ENCODE data around the gene IGFL4. TPM values are rescaled to one million over a fixed set of nuclear protein-coding genes. Genes with fewer than 3 reads are reported as not detected.

Gene IGFL4
- total RNA-seq, 1 donor, result 0.10 TPM

GRCh38 chr19:46069806-46070341 is 29.1 kb upstream of the IGFL4 start:
- H3K27me3 ChIP-seq (ENCODE audit: insufficient read depth, low read length), result peaks cover 81% of the 10 kb centered on the region
- no peaks in the 10 kb centered on the region for H3K9me3 ChIP-seq (ENCODE audit: low read depth, low read length)
- no peak overlapping the region for H3K4me3 ChIP-seq (ENCODE audit: low read length)
- H3K4me1 ChIP-seq (ENCODE audit: insufficient read depth, low read length), result peaks cover 8% of the 10 kb centered on the region

- Histone ChIP-seq H3K9me3 (ENCODE audit: low read depth, low read length) (no peaks in the 10 kb centered on the region), H3K27me3 (ENCODE audit: insufficient read depth, low read length) (peaks cover 70% of the 10 kb centered on the region), H3K4me1 (ENCODE audit: insufficient read depth, low read length) (peaks cover 8% of the 10 kb centered on the region), H3K4me3 (ENCODE audit: low read length) (no peak overlapping the region)
Observed at GRCh38 chr19:46068345-46069258, 27.8 kb upstream of the IGFL4 start.

GRCh38 chr19:46067691-46068090 is 26.9 kb upstream of the IGFL4 start:
- Histone ChIP-seq H3K27me3 (ENCODE audit: insufficient read depth, low read length) (peaks cover 62% of the 10 kb centered on the region), H3K4me3 (ENCODE audit: low read length) (no peak overlapping the region)

GRCh38 chr19:46066471-46066870 is 25.7 kb upstream of the IGFL4 start:
- H3K9me3 ChIP-seq (ENCODE audit: low read depth, low read length), result no peaks in the 10 kb centered on the region
- H3K27me3 ChIP-seq (ENCODE audit: insufficient read depth, low read length), result peaks cover 61% of the 10 kb centered on the region
- no peak overlapping the region for H3K4me3 ChIP-seq (ENCODE audit: low read length)
- peaks cover 8% of the 10 kb centered on the region for H3K4me1 ChIP-seq (ENCODE audit: insufficient read depth, low read length)

More at GRCh38 chr19:46067691-46068090, 26.9 kb upstream of the IGFL4 start:
- peaks cover 8% of the 10 kb centered on the region for H3K4me1 ChIP-seq (ENCODE audit: insufficient read depth, low read length)
- no peaks in the 10 kb centered on the region for H3K9me3 ChIP-seq (ENCODE audit: low read depth, low read length)

GRCh38 chr19:46065486-46066071 is 24.8 kb upstream of the IGFL4 start:
- H3K9me3 ChIP-seq (ENCODE audit: low read depth, low read length), result peaks cover 1% of the 10 kb centered on the region

GRCh38 chr19:46063201-46063600 is 22.4 kb upstream of the IGFL4 start:
- peaks cover 9% of the 10 kb centered on the region for H3K9me3 ChIP-seq (ENCODE audit: low read depth, low read length)
- no peaks in the 10 kb centered on the region for H3K4me1 ChIP-seq (ENCODE audit: insufficient read depth, low read length)
- H3K27me3 ChIP-seq (ENCODE audit: insufficient read depth, low read length), result peaks cover 44% of the 10 kb centered on the region
- no peak overlapping the region for H3K4me3 ChIP-seq (ENCODE audit: low read length)

More at GRCh38 chr19:46065486-46066071, 24.8 kb upstream of the IGFL4 start:
- Histone ChIP-seq H3K4me3 (ENCODE audit: low read length) (no peak overlapping the region), H3K4me1 (ENCODE audit: insufficient read depth, low read length) (peaks cover 8% of the 10 kb centered on the region), H3K27me3 (ENCODE audit: insufficient read depth, low read length) (peaks cover 55% of the 10 kb centered on the region)

GRCh38 chr19:46060012-46060411 is 19.2 kb upstream of the IGFL4 start:
- Histone ChIP-seq H3K4me3 (ENCODE audit: low read length) (no peak overlapping the region), H3K9me3 (ENCODE audit: low read depth, low read length) (peaks cover 9% of the 10 kb centered on the region), H3K4me1 (ENCODE audit: insufficient read depth, low read length) (no peaks in the 10 kb centered on the region), H3K27me3 (ENCODE audit: insufficient read depth, low read length) (peaks cover 27% of the 10 kb centered on the region)

- no peaks in the 10 kb centered on the region for H3K4me1 ChIP-seq (ENCODE audit: insufficient read depth, low read length)
- no peak overlapping the region for H3K4me3 ChIP-seq (ENCODE audit: low read length)
- H3K27me3 ChIP-seq (ENCODE audit: insufficient read depth, low read length), result peaks cover 31% of the 10 kb centered on the region
- H3K9me3 ChIP-seq (ENCODE audit: low read depth, low read length), result peaks cover 9% of the 10 kb centered on the region
Observed at GRCh38 chr19:46058778-46059177, 18.0 kb upstream of the IGFL4 start.

- H3K4me1 ChIP-seq (ENCODE audit: insufficient read depth, low read length), result no peaks in the 10 kb centered on the region
- H3K27me3 ChIP-seq (ENCODE audit: insufficient read depth, low read length), result peaks cover 26% of the 10 kb centered on the region
- H3K9me3 ChIP-seq (ENCODE audit: low read depth, low read length), result peaks cover 9% of the 10 kb centered on the region
- no peak overlapping the region for H3K4me3 ChIP-seq (ENCODE audit: low read length)
Observed at GRCh38 chr19:46056536-46056935, 15.7 kb upstream of the IGFL4 start.

GRCh38 chr19:46052896-46053295 is 12.1 kb upstream of the IGFL4 start:
- Histone ChIP-seq H3K4me1 (ENCODE audit: insufficient read depth, low read length) (no peaks in the 10 kb centered on the region), H3K9me3 (ENCODE audit: low read depth, low read length) (no peaks in the 10 kb centered on the region), H3K4me3 (ENCODE audit: low read length) (no peak overlapping the region), H3K27me3 (ENCODE audit: insufficient read depth, low read length) (peaks cover 27% of the 10 kb centered on the region)

- peaks cover 30% of the 10 kb centered on the region for H3K27me3 ChIP-seq (ENCODE audit: insufficient read depth, low read length)
- no peaks in the 10 kb centered on the region for H3K9me3 ChIP-seq (ENCODE audit: low read depth, low read length)
- no peaks in the 10 kb centered on the region for H3K4me1 ChIP-seq (ENCODE audit: insufficient read depth, low read length)
- H3K4me3 ChIP-seq (ENCODE audit: low read length), result no peak overlapping the region
Observed at GRCh38 chr19:46049597-46049996, 8.8 kb upstream of the IGFL4 start.

- Histone ChIP-seq H3K4me1 (ENCODE audit: insufficient read depth, low read length) (no peaks in the 10 kb centered on the region), H3K9me3 (ENCODE audit: low read depth, low read length) (no peaks in the 10 kb centered on the region), H3K4me3 (ENCODE audit: low read length) (no peak overlapping the region), H3K27me3 (ENCODE audit: insufficient read depth, low read length) (peaks cover 18% of the 10 kb centered on the region)
Observed at GRCh38 chr19:46043519-46043918, 2.7 kb upstream of the IGFL4 start.

- Histone ChIP-seq H3K4me1 (ENCODE audit: insufficient read depth, low read length) (no peaks in the 10 kb centered on the region), H3K27me3 (ENCODE audit: insufficient read depth, low read length) (peaks cover 15% of the 10 kb centered on the region), H3K9me3 (ENCODE audit: low read depth, low read length) (no peaks in the 10 kb centered on the region), H3K4me3 (ENCODE audit: low read length) (no peak overlapping the region)
Observed at GRCh38 chr19:46042252-46042883, 1.6 kb upstream of the IGFL4 start.

- no peak overlapping the region for H3K4me3 ChIP-seq (ENCODE audit: low read length)
- H3K9me3 ChIP-seq (ENCODE audit: low read depth, low read length), result no peaks in the 10 kb centered on the region
- H3K27me3 ChIP-seq (ENCODE audit: insufficient read depth, low read length), result peaks cover 7% of the 10 kb centered on the region
- H3K4me1 ChIP-seq (ENCODE audit: insufficient read depth, low read length), result no peaks in the 10 kb centered on the region
Observed at GRCh38 chr19:46040125-46040524, 677 bp downstream of the IGFL4 start.

- Histone ChIP-seq H3K27me3 (ENCODE audit: insufficient read depth, low read length) (peaks cover 4% of the 10 kb centered on the region), H3K4me3 (ENCODE audit: low read length) (no peak overlapping the region), H3K4me1 (ENCODE audit: insufficient read depth, low read length) (no peaks in the 10 kb centered on the region), H3K9me3 (ENCODE audit: low read depth, low read length) (no peaks in the 10 kb centered on the region)
Observed at GRCh38 chr19:46036744-46037128, 4.1 kb downstream of the IGFL4 start.

All from mononuclear cell (primary cell).